Stimulated activated CD4-positive, alpha-beta T cell treated with anti-CD3 and anti-CD28 coated beads, Interleukin-15, amount 100 ng/mL, for 48 hours (primary cell): ENCODE data around the gene ADGRB3.
"Not testable (repeated sequence)": the region's sequence is repeated elsewhere in the genome, so short reads cannot be mapped to it uniquely, and the experiment has no call there.

Experiments used
- DNase-seq, 2 donors: peaks; one replicate each; pipeline ENCODE4 v3.0.0-alpha.2; 2020; ENCODE audit warnings: low read depth in 2 of 2

The ADGRB3 gene

GRCh38 chr6:68790128-68790527 is 155.0 kb downstream of the ADGRB3 start:
- DNase-seq = not testable (repeated sequence)

DNA sequence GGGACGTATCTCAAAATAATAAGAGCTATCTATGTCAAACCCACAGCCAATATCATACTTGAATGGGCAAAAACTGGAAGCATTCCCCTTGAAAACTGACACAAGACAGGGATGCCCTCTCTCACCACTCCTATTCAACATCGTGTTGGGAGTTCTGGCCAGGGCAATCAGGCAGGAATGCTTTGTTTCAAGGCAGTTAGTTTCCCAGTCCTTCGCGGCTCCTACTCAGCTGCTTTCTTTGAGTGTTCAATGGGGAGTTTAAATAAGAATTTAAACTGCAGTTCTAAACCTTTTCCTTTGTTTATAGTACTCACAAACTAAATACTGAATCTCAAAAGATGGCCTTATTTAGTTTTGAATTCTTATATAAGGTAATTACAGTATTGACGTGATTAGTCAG is 179.9 kb downstream of the ADGRB3 start:
- not testable (repeated sequence) for DNase-seq

DNA sequence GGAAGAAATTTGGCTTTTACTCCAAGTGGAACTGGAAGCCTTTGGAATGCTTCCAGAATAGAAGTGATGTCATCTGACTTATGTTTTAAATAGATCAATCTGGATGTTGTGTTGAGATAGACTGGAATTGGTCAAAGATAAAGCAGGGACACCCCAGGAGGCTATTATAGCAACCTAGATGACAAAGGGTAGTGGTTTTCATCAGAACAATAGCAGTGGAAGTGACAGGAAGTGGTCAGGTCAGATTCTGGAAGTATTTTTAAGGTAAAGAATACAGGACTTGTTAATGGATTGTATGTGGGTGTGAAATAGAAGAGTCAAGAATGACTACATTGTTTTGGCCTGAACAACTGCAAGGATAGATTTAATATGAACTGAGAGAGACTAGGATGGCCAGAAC is 191.4 kb downstream of the ADGRB3 start:
- no peak for DNase-seq

- no peak for DNase-seq
These were observed 199.5 kb downstream of the ADGRB3 start for GRCh38 chr6:68834551-68834950.

DNA sequence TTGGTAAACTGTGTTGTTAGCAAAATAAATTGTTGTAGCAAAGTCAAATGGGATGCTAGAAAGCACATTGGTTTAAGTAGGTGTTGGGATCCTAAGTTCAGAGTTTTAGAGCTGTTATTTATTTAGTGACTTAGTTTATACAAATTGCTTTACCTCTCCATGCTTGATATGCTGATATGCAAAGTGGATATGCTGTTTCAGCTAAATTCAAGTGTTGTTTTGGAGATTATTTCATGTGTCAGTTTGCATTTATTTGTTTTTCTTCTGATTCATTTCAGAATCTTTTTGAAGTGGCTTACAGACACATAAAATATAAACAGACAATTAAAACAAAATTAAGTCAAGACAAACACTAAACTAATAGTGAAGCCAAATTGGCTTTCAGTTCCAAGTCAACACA is 203.5 kb downstream of the ADGRB3 start:
- no peak for DNase-seq

DNA sequence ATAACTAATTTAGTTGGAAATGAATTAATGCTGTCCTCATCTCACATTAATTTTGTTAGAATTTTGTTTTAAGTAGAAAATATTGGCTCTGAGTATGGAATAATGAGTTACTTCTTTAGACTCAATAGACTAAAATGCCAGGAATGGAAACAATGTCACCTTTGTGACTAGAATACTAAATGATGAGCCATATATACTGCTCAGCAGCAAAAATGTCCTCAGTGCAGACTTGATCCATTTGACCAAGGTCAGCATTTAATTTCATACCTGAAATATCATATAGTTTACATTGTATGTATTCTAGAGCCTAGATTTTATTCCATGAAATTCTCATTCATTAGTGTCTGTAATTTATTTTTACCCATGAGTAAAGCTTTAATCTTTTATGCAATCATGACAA is 217.7 kb downstream of the ADGRB3 start:
- no peak for DNase-seq

- no peak for DNase-seq
These were observed 224.2 kb downstream of the ADGRB3 start for GRCh38 chr6:68859233-68859632.

DNA sequence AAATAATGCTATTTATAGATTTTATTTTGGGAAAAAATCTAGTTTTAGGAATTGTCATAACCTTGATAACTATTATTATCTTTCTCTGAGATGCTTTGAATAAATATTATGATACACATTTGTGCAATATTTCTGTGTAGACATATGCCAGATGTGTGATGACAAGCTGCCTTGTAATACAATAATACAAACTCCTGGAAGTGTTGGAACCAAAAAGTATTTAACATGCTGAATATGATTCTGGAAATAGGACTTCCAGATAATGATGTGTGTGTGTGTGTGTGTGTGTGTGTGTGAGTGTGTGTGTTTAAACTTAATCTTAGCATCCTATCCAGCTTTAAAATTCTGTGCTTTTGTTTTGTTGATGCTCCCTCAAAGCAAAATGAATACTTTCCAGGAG is 233.6 kb downstream of the ADGRB3 start:
- DNase-seq = no peak

GRCh38 chr6:68873236-68873635 is 238.2 kb downstream of the ADGRB3 start:
- no peak for DNase-seq

- no peak for DNase-seq
These were observed 239.7 kb downstream of the ADGRB3 start for GRCh38 chr6:68874747-68875146.

DNA sequence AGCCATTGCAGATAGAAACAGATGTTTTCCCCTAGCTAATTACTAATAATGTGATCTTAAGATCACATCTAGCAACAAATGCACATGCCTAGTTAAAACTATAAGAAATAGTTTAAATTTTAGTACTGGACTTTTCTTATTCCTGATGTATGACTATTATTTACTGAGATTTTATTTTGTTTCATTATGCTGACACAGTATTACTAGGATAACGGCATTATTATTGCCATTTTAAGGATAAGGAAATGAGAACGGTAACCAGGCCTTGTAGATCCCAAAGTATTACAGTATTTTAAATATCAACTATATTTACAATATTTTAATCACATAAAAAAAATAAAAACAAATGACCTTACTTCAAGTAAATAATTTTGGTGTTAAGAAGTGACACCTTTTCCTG is 240.3 kb downstream of the ADGRB3 start:
- DNase-seq = no peak

GRCh38 chr6:68876792-68877493 is 241.9 kb downstream of the ADGRB3 start:
- DNase-seq = no peak

GRCh38 chr6:68880050-68880813 is 245.2 kb downstream of the ADGRB3 start:
- DNase-seq = no peak

GRCh38 chr6:68883325-68883724 is 248.2 kb downstream of the ADGRB3 start:
- not testable (repeated sequence) for DNase-seq

DNA sequence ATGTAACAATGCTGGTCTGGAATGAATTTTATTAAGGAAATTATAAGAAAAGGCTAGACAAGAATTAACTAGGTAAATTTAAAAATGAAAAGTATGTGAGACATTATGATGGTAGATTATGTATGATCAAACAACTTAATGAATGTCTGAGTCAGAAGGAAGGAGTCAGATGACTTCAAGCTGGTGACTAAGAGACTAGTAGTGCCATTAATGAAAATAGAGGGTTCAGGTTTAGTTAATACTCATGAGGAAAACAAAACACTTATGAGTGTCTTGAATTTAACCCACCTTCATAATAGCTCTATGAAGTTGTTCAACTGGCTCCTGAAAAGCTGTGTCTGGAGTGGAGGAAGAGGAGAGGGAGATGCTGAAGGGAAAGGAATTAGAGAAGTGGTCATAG is 256.3 kb downstream of the ADGRB3 start:
- DNase-seq = no peak

DNA sequence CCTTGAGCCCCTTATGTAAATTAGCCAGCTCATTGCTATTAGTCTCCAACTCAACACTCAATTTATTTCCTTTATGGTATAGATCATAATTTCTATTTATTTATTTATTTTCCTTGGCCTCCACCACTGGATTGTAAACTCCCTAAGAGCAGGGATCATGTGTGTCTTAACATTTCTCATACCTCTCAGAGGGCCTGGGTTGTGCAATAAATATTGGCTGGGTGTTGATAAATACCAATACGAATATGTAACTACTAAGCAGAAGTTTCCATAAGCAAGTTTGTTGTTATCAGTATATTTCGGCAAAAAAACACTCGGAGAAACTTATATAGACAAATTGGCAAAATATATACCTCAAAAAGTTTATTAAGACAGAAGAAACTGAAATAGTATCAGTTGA is 257.4 kb downstream of the ADGRB3 start:
- no peak for DNase-seq

DNA sequence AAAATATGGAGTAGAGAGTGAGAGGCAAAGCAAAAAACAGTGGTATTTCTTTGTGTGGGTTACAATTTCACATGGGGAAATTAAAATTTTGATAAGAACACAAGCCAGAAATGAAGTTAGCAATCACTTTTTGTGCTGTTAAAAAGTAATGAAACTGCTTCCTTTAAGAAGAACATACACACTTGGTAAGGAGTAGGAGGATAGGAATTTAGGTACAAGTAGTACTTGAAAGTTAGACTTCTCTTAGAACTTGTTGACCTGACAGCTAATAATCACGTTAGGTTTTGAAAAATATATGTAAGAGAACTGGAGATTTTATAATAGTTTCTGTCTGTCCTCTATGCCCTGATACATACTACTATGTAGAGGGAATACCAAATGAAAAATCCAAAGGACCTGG is 260.8 kb downstream of the ADGRB3 start:
- DNase-seq = no peak

- no peak for DNase-seq
These were observed 266.0 kb downstream of the ADGRB3 start for GRCh38 chr6:68901044-68901443.

- no peak for DNase-seq
These were observed 276.3 kb downstream of the ADGRB3 start for GRCh38 chr6:68911334-68911733.

DNA sequence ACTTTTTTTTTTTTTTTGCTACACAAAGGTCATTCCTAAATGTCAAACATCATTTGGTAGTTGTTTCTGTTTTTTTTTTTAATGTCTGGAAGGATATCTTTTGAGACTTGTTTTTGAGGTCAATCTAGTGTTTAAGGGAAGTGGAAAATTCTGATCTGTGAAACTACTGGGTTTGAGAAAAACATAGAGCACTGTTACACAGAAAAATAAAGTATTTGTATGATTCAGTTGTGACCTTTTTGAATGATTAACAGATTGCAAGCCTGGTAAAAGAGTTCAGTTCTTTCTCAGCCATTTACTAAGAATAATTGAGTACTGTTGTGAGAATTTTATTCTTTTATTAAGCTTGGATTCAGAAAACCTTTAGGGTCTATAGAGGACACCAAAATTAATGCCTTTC is 276.7 kb downstream of the ADGRB3 start:
- DNase-seq = no peak

DNA sequence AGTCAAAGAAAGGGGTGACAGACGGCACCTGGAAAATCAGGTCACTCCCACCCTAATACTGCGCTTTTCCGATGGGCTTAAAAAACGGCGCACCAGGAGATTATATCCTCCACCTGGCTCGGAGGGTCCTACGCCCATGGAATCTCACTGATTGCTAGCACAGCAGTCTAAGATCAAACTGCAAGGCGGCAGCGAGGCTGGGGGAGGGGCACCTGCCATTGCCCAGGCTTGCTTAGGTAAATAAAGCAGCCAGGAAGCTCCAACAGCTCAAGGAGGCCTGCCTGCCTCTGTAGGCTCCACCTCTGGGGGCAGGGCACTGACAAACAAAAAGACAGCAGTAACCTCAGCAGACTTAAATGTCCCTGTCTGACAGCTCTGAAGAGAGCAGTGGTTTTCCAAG is 277.7 kb downstream of the ADGRB3 start:
- not testable (repeated sequence) for DNase-seq

GRCh38 chr6:68915586-68915985 is 280.5 kb downstream of the ADGRB3 start:
- DNase-seq = no peak

GRCh38 chr6:68919537-68919936 is 284.5 kb downstream of the ADGRB3 start:
- DNase-seq = no peak
